ENCODE results near the gene SS18L1. TPM values are rescaled to one million over a fixed set of nuclear protein-coding genes. Genes with fewer than 3 reads are reported as not detected.
A peak's percentile ranks its signal among the peaks of the same experiment; 100 is the strongest.

Gene SS18L1
- total and polyA plus RNA-seq, 9 donors = 11.2 to 17.3 (median 14.4) TPM

DNA sequence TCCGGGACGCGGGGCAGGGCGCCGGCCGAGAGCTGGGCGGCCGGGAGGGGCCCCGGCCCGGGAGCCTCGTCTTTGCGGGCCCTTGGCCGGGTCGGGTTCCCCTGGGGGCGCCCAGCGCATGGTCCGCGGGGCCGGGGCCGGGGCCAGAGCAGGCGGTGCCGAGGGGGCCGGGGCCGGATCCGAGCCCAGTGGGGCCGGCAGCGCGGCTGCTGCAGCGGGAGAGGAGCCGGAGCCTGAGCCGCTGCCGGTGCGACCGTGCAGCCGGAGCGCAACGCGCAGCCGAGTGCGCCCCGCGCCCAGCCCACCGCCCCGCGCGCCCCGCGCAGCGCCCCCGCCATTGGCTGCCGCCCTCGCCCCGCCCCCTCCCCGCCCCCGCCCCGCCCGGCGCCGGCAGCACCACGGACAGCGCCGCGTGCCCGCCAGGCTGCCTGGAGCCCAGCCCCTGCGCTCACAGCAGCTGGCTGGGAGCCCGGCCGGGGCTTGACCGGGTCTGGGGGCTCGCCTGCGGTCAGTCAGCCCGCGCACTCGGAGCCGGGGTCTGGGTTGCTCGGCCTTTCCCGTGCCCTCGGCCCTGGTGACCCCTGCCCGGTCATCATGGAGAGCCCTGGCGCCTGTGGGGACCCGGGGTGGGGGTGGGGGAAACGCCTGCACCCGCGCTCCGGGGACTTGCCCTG is 76.6 kb downstream of the SS18L1 start, which contains the start of gene HRH3:
TSS of gene HRH3 (minus strand) at position 287 of the 674 bp plus-strand sequence. CDS start 308 bp downstream, outside the sequence.
- peaks cover 22% of the 10 kb centered on the region for H3K4me1 ChIP-seq (ENCODE audit: control insufficient read depth, insufficient read depth, low read length)
- no peaks in the 10 kb centered on the region for H3K9me3 ChIP-seq (replicated peaks; ENCODE audit: control insufficient read depth, low read depth, low read length)
- H3K27ac ChIP-seq (ENCODE audit: low read length) = no peak within 1 kb of the TSS
- WGBS (ENCODE audit: insufficient coverage) = under 1% methylated on average over 67 of the region's 84 CpGs
- H3K36me3 ChIP-seq (ENCODE audit: control insufficient read depth, insufficient read depth, low read length) = no peaks in the 10 kb centered on the region
- peaks cover 88% of the 10 kb centered on the region for H3K27me3 ChIP-seq (ENCODE audit: control insufficient read depth, insufficient read depth, low read length)
- DNase-seq = peak; percentile 69
- no peak within 1 kb of the TSS for H3K4me3 ChIP-seq (ENCODE audit: low read length)

- 3% methylated on average over 24 of the region's 46 CpGs for WGBS (ENCODE audit: insufficient coverage)
- Histone ChIP-seq H3K27ac (ENCODE audit: low read length) (no peak overlapping the region), H3K36me3 (ENCODE audit: control insufficient read depth, insufficient read depth, low read length) (no peaks in the 10 kb centered on the region), H3K4me1 (ENCODE audit: control insufficient read depth, insufficient read depth, low read length) (peaks cover 22% of the 10 kb centered on the region), H3K4me3 (ENCODE audit: low read length) (no peak overlapping the region), H3K9me3 (replicated peaks; ENCODE audit: control insufficient read depth, low read depth, low read length) (no peaks in the 10 kb centered on the region), H3K27me3 (ENCODE audit: control insufficient read depth, insufficient read depth, low read length) (peaks cover 88% of the 10 kb centered on the region)
- no peak for DNase-seq
Measured at GRCh38 chr20:62220666-62221568, 77.3 kb downstream of the SS18L1 start.

DNA sequence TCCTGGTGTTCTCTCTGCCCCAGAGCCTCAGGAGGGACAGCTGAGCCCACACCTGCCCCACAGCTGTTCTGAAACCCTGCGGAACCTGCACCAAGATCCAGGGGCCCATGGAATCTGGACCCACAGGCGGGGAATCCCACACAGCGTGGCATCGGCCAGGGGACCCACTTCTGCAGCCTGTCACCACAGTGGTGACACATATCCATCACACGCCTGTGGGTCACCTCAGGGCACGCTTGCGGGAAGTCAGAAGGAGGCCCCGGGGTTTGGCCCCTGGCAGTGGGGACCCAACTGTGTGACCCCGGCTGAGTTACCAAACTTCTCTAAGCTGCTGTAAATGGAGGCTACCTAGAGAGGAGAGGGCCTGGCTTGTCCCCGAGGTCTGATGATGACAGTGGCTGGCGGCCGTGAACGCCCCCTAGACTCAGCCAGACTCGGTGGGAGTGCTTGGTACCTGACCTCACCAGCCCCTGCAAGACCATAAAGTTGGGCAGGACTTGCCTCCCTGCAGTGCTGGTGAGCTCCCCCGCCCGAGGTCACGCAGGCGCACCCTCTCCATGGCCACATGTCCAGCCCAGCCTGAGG is 78.8 kb downstream of the SS18L1 start:
- Histone ChIP-seq H3K4me1 (ENCODE audit: control insufficient read depth, insufficient read depth, low read length) (peaks cover 22% of the 10 kb centered on the region), H3K36me3 (ENCODE audit: control insufficient read depth, insufficient read depth, low read length) (no peaks in the 10 kb centered on the region), H3K9me3 (replicated peaks; ENCODE audit: control insufficient read depth, low read depth, low read length) (no peaks in the 10 kb centered on the region), H3K27me3 (ENCODE audit: control insufficient read depth, insufficient read depth, low read length) (peaks cover 87% of the 10 kb centered on the region), H3K4me3 (ENCODE audit: low read length) (no peak overlapping the region), H3K27ac (ENCODE audit: low read length) (no peak overlapping the region)
- WGBS (ENCODE audit: insufficient coverage) = 77% methylated on average over 18 of the region's 18 CpGs
- DNase-seq = no peak

DNA sequence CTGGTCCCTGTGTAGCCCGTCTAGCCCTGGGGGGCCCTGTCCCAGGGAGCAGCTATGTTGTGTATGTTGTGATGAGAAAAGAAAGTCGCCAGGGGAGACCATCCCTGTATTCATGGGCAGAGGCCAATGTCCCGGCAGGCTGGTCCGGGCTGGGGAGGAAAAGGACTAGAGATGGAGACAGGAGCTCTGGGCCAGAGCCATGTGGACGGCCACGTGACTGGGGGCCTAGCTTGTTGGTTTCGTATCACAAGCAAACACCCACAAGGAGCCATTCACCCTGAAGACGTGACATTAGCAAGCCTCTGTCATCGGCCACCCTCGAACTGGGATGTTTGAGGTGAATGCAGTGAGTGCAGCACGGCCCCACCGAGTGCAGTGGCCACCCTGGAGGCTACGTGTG is 79.4 kb downstream of the SS18L1 start:
- Histone ChIP-seq H3K36me3 (ENCODE audit: control insufficient read depth, insufficient read depth, low read length) (no peaks in the 10 kb centered on the region), H3K27ac (ENCODE audit: low read length) (no peak overlapping the region), H3K9me3 (replicated peaks; ENCODE audit: control insufficient read depth, low read depth, low read length) (no peaks in the 10 kb centered on the region), H3K4me1 (ENCODE audit: control insufficient read depth, insufficient read depth, low read length) (peaks cover 22% of the 10 kb centered on the region), H3K4me3 (ENCODE audit: low read length) (no peak overlapping the region), H3K27me3 (ENCODE audit: control insufficient read depth, insufficient read depth, low read length) (peaks cover 84% of the 10 kb centered on the region)
- no peak for DNase-seq
- 71% methylated on average over 6 of the region's 13 CpGs for WGBS (ENCODE audit: insufficient coverage)

DNA sequence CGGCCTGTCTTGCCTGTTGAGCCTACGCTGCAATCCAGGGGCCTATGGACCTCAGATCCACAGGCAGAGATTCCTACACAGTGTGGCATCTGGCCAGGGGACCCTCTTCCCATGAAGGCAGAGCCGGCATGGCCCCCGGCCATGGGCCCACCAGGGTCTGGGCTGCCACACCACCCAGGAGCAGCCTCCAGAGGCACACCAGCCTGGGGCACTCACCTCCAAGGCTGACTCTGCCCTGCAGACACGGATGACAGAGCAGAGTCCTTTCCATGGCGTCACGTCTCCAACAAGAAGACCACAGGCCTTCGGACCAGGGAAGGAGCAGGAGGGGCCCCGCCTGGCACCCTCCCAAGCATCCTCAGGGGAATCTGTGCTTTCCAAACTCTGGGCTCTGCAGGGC is 80.0 kb downstream of the SS18L1 start:
- no peak for DNase-seq
- no peaks in the 10 kb centered on the region for H3K9me3 ChIP-seq (replicated peaks; ENCODE audit: control insufficient read depth, low read depth, low read length)
- no peak overlapping the region for H3K27ac ChIP-seq (ENCODE audit: low read length)
- WGBS (ENCODE audit: insufficient coverage) = 77% methylated on average over 9 of the region's 9 CpGs
- H3K4me3 ChIP-seq (ENCODE audit: low read length) = no peak overlapping the region
- peaks cover 82% of the 10 kb centered on the region for H3K27me3 ChIP-seq (ENCODE audit: control insufficient read depth, insufficient read depth, low read length)
- no peaks in the 10 kb centered on the region for H3K36me3 ChIP-seq (ENCODE audit: control insufficient read depth, insufficient read depth, low read length)
- H3K4me1 ChIP-seq (ENCODE audit: control insufficient read depth, insufficient read depth, low read length) = peaks cover 18% of the 10 kb centered on the region

DNA sequence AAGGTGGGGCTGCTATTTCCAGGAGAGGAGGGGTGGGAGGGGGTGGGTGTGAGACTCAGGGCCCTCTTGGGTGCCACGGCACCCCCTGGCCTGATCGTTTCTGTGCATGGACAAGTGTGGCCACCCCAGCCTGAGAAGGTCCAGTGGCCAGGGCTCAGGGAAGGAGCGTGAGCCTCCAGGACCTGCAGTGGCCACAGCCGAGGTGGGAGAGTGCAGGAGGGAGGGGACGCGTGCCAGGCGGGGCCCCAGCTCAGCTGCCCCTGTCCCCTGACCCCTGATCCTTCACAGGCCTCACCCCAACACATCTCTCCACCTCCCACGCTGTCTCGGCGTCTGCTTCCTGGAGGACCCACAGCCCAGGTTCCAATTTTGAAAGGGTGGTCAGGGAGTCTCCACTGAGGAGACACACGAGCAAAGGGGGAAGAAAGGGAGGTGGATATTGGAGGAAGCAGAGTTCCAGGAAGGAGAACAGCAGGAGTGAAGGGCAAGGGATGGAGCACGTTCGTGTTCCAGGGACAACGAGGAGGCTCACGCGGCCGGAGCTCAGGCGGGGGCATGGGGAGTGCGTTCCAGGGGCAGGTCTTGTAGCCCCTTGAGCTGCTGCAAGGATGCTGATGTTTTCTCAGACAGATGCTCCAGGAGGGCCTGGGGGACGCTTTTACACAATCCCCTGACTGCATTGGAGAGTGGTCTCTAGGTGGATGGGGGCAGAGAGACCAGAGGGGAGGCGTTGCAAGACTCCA is 80.7 kb downstream of the SS18L1 start:
- Histone ChIP-seq H3K27ac (ENCODE audit: low read length) (no peak overlapping the region), H3K9me3 (replicated peaks; ENCODE audit: control insufficient read depth, low read depth, low read length) (no peaks in the 10 kb centered on the region), H3K36me3 (ENCODE audit: control insufficient read depth, insufficient read depth, low read length) (no peaks in the 10 kb centered on the region), H3K4me1 (ENCODE audit: control insufficient read depth, insufficient read depth, low read length) (peaks cover 12% of the 10 kb centered on the region), H3K4me3 (ENCODE audit: low read length) (no peak overlapping the region), H3K27me3 (ENCODE audit: control insufficient read depth, insufficient read depth, low read length) (peaks cover 74% of the 10 kb centered on the region)
- 47% methylated on average over 12 of the region's 21 CpGs for WGBS (ENCODE audit: insufficient coverage)
- DNase-seq = no peak

- no peaks in the 10 kb centered on the region for H3K36me3 ChIP-seq (ENCODE audit: control insufficient read depth, insufficient read depth, low read length)
- H3K9me3 ChIP-seq (replicated peaks; ENCODE audit: control insufficient read depth, low read depth, low read length) = no peaks in the 10 kb centered on the region
- DNase-seq = no peak
- H3K27me3 ChIP-seq (ENCODE audit: control insufficient read depth, insufficient read depth, low read length) = peaks cover 71% of the 10 kb centered on the region
- H3K27ac ChIP-seq (ENCODE audit: low read length) = no peak overlapping the region
- H3K4me3 ChIP-seq (ENCODE audit: low read length) = no peak overlapping the region
- H3K4me1 ChIP-seq (ENCODE audit: control insufficient read depth, insufficient read depth, low read length) = peaks cover 9% of the 10 kb centered on the region
- 88% methylated on average over 11 of the region's 13 CpGs for WGBS (ENCODE audit: insufficient coverage)
Measured at GRCh38 chr20:62225026-62225425, 81.5 kb downstream of the SS18L1 start.

GRCh38 chr20:62225820-62226635 is 82.5 kb downstream of the SS18L1 start:
- H3K9me3 ChIP-seq (replicated peaks; ENCODE audit: control insufficient read depth, low read depth, low read length) = no peaks in the 10 kb centered on the region
- WGBS (ENCODE audit: insufficient coverage) = 72% methylated on average over 16 of the region's 17 CpGs
- DNase-seq = no peak
- H3K36me3 ChIP-seq (ENCODE audit: control insufficient read depth, insufficient read depth, low read length) = no peaks in the 10 kb centered on the region
- peaks cover 1% of the 10 kb centered on the region for H3K4me1 ChIP-seq (ENCODE audit: control insufficient read depth, insufficient read depth, low read length)
- H3K4me3 ChIP-seq (ENCODE audit: low read length) = no peak overlapping the region
- peaks cover 63% of the 10 kb centered on the region for H3K27me3 ChIP-seq (ENCODE audit: control insufficient read depth, insufficient read depth, low read length)
- H3K27ac ChIP-seq (ENCODE audit: low read length) = no peak overlapping the region
